Nephron (organoid): ENCODE data around the gene WWOX.

Experiments used
- H3K27ac Mint-ChIP-seq, 3 experiments: 2 replicates each; pipeline ENCODE4 v1.8.0; 2020; ENCODE audit warnings: mixed read lengths in 3 of 3, mild to moderate bottlenecking in 2 of 3, moderate library complexity in 1 of 3
- H3K27me3 Mint-ChIP-seq: 2 replicates; pipeline ENCODE4 v1.8.0; 2021; ENCODE audit warnings: low read depth, mild to moderate bottlenecking, moderate library complexity, mixed read lengths
- H3K36me3 Mint-ChIP-seq: 2 replicates; pipeline ENCODE4 v1.8.0; 2020; ENCODE audit warnings: low read depth, mixed read lengths
- H3K4me1 Mint-ChIP-seq: 2 replicates; pipeline ENCODE4 v1.8.0; 2020; ENCODE audit warnings: mixed read lengths
- H3K4me3 Mint-ChIP-seq, 3 experiments: 2 replicates each; pipeline ENCODE4 v1.8.0; 2020; ENCODE audit warnings: mild to moderate bottlenecking in 3 of 3, mixed read lengths in 3 of 3, moderate library complexity in 2 of 3
- H3K9me3 Mint-ChIP-seq: 2 replicates; pipeline ENCODE4 v1.8.0; 2020; ENCODE audit warnings: mixed read lengths
- CTCF ChIP-seq, 3 experiments: fragments of 200-600 bp; sonication (generic); IDR thresholded peaks; one replicate each; pipeline ENCODE4 v1.5.0; 2021; ENCODE audit warnings: antibody characterized with exemption in 3 of 3; ENCODE audit not compliant: unreplicated experiment in 3 of 3

Gene WWOX

DNA sequence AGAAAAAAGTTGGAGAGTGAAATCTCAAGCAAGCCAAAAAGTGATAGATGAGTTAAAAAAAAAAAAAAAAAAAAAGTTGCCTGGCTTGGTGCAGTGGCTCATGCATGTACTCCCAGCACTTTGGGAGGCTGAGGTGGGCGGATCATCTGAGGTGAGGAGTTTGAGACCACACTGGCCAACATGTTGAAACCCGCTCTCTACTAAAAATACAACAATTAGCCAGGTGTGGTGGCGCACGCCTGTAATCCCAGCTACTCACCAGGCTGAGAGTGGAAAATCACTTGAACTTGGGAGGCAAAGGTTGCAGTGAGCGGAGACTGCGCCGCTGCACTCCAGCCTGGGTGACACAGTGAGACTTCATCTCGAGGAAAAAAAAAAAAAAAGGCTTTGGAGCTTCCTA, 668.8 kb downstream of the WWOX start:
- Mint-ChIP-seq H3K4me1 (peaks cover 8% of the 10 kb centered on the region), H3K36me3 (no peaks in the 10 kb centered on the region), H3K9me3 (peaks cover 13% of the 10 kb centered on the region), H3K27ac (no peak overlapping the region), H3K4me3 (no peak overlapping the region), H3K27me3 (peaks cover 4% of the 10 kb centered on the region)
- no peak for TF ChIP-seq CTCF (IDR thresholded peaks at IDR 0.05; ENCODE audit: unreplicated experiment in 3 of 3)

DNA sequence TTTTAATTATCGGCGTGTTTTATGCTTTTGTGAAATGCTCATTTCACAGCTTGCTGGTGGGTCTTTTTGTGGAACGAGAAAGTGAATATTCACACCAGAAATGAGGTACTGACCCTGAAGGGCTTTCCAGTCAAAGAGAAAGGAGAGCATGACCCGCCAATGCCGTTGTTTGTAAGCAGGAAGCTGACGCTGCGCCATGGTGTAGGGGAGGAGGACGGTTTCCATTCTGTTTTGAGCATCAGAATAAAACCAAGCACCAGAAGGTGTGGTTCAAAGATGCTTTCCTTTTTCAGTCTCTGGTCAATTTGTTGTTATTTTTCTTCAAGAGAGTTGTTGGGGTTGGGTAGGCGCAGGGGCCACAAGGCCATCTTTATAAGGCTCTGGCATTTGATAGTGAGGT, 669.3 kb downstream of the WWOX start:
- Mint-ChIP-seq H3K27me3 (peaks cover 2% of the 10 kb centered on the region), H3K4me3 (no peak overlapping the region), H3K27ac (no peak overlapping the region), H3K9me3 (peaks cover 14% of the 10 kb centered on the region), H3K4me1 (peaks cover 9% of the 10 kb centered on the region), H3K36me3 (no peaks in the 10 kb centered on the region)
- TF ChIP-seq CTCF (IDR thresholded peaks at IDR 0.05; ENCODE audit: unreplicated experiment in 3 of 3), result no peak

GRCh38 chr16:78770353-78771091, 671.1 kb downstream of the WWOX start:
- no peak overlapping the region for H3K4me3 Mint-ChIP-seq

GRCh38 chr16:78773291-78773702, 673.8 kb downstream of the WWOX start:
- Mint-ChIP-seq H3K27me3 (peaks cover under 1% of the 10 kb centered on the region), H3K36me3 (no peaks in the 10 kb centered on the region), H3K9me3 (peaks cover 14% of the 10 kb centered on the region), H3K4me3 (peak overlapping the region in 1 of 3 experiments; percentile 55), H3K27ac (peak overlapping the region in 1 of 3 experiments; percentile 45), H3K4me1 (peaks cover 16% of the 10 kb centered on the region)
- no peak for TF ChIP-seq CTCF (IDR thresholded peaks at IDR 0.05; ENCODE audit: unreplicated experiment in 3 of 3)

More at GRCh38 chr16:78770353-78771091, 671.1 kb downstream of the WWOX start:
- peaks cover 14% of the 10 kb centered on the region for H3K9me3 Mint-ChIP-seq
- H3K36me3 Mint-ChIP-seq, result no peaks in the 10 kb centered on the region
- peaks cover 16% of the 10 kb centered on the region for H3K4me1 Mint-ChIP-seq
- H3K27ac Mint-ChIP-seq, result no peak overlapping the region
- peak; percentile 38 to 57 (median 48) for TF ChIP-seq CTCF (IDR thresholded peaks at IDR 0.05; ENCODE audit: unreplicated experiment in 3 of 3)
- H3K27me3 Mint-ChIP-seq, result no peaks in the 10 kb centered on the region

- no peak for TF ChIP-seq CTCF (IDR thresholded peaks at IDR 0.05; ENCODE audit: unreplicated experiment in 3 of 3)
- H3K9me3 Mint-ChIP-seq, result peaks cover 14% of the 10 kb centered on the region
- no peak overlapping the region for H3K27ac Mint-ChIP-seq
- H3K36me3 Mint-ChIP-seq, result no peaks in the 10 kb centered on the region
- peaks cover 4% of the 10 kb centered on the region for H3K27me3 Mint-ChIP-seq
- peak overlapping the region in 1 of 3 experiments; percentile 55 for H3K4me3 Mint-ChIP-seq
- H3K4me1 Mint-ChIP-seq, result peaks cover 16% of the 10 kb centered on the region
Observed at GRCh38 chr16:78773706-78774105, 674.3 kb downstream of the WWOX start.

DNA sequence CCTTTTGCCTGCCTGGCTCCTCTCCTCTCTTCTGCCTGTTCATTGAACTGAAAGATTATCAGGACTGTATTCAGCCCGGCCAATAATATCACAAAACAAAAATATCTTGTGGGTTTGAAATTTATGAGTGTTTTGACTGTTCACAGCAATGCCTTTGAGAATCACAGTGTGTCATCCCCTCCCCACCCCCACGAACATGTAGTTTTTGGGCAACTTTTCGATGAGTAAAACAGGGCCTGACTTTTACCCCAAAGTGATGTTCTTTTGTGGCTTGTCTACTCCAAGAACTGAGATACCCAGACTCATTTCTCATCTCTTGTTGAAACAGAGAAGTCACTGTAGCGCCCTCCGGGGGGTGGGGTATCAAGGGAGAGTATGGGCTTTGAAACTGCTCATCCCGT, 675.7 kb downstream of the WWOX start:
- Mint-ChIP-seq H3K4me3 (no peak overlapping the region), H3K36me3 (no peaks in the 10 kb centered on the region), H3K27ac (no peak overlapping the region), H3K9me3 (peaks cover 14% of the 10 kb centered on the region), H3K27me3 (peaks cover 9% of the 10 kb centered on the region), H3K4me1 (peaks cover 16% of the 10 kb centered on the region)
- TF ChIP-seq CTCF (IDR thresholded peaks at IDR 0.05; ENCODE audit: unreplicated experiment in 3 of 3), result no peak
